GM23338 (cell line): ENCODE data around the gene PDE4B. TPM values are rescaled to one million over a fixed set of nuclear protein-coding genes. Genes with fewer than 3 reads are reported as not detected.

Source experiments
- ATAC-seq: fragments of 200-7000 bp; cut with Tn5 transposase; 3 replicates; pipeline ENCODE4 v1.9.1; 2020
- DNase-seq: peaks from one replicate; pipeline ENCODE4 v3.0.0-alpha.2; 2015; ENCODE audit warnings: low spot score
- H2AFZ ChIP-seq: fragments of 200-600 bp; sonication (generic); 2 replicates; pipeline ENCODE4 v1.8.0; 2016; ENCODE audit warnings: antibody characterized with exemption, mild to moderate bottlenecking, moderate library complexity
- H3F3A ChIP-seq: fragments of 200-600 bp; sonication (generic); replicated peaks from 2 replicates; pipeline ENCODE4 v1.8.0; 2017; ENCODE audit warnings: antibody characterized with exemption, mixed run types, low read depth
- H3K27ac ChIP-seq: fragments of 200-600 bp; sonication (generic); 2 replicates; pipeline ENCODE4 v1.6.1; 2016; ENCODE audit warnings: low read depth
- H3K27me3 ChIP-seq: fragments of 200-600 bp; sonication (generic); 2 replicates; pipeline ENCODE4 v1.8.0; 2016; ENCODE audit warnings: mild to moderate bottlenecking, mixed run types, moderate library complexity; ENCODE audit not compliant: insufficient read depth
- H3K36me3 ChIP-seq: fragments of 200-600 bp; sonication (generic); 2 replicates; pipeline ENCODE4 v1.8.0; 2016; ENCODE audit warnings: mild to moderate bottlenecking; ENCODE audit not compliant: insufficient read depth
- H3K4me1 ChIP-seq: fragments of 200-600 bp; sonication (generic); 2 replicates; pipeline ENCODE4 v1.8.0; 2016; ENCODE audit warnings: mild to moderate bottlenecking, moderate library complexity; ENCODE audit not compliant: insufficient read depth
- H3K4me2 ChIP-seq: fragments of 200-600 bp; sonication (generic); 2 replicates; pipeline ENCODE4 v1.7.1; 2017; ENCODE audit warnings: mixed run types
- H3K4me3 ChIP-seq: fragments of 200-600 bp; sonication (generic); 2 replicates; pipeline ENCODE4 v1.6.1; 2016; ENCODE audit warnings: mixed run types
- H3K79me2 ChIP-seq: fragments of 200-600 bp; sonication (generic); replicated peaks from 2 replicates; pipeline ENCODE4 v1.8.0; 2017; ENCODE audit warnings: mild to moderate bottlenecking; ENCODE audit not compliant: insufficient read depth
- H3K9me2 ChIP-seq: fragments of 200-600 bp; sonication (generic); 2 replicates; pipeline ENCODE4 v1.8.0; 2017; ENCODE audit not compliant: insufficient read depth
- H4K20me1 ChIP-seq: fragments of 200-600 bp; sonication (generic); replicated peaks from 2 replicates; pipeline ENCODE4 v1.8.0; 2017; ENCODE audit warnings: mild to moderate bottlenecking; ENCODE audit not compliant: insufficient read depth
- H3K27ac Mint-ChIP-seq: 2 replicates; pipeline ENCODE4 v1.8.0; 2020; ENCODE audit warnings: inconsistent platforms, mild to moderate bottlenecking, moderate library complexity, mixed read lengths
- H3K27me3 Mint-ChIP-seq: 3 replicates; pipeline ENCODE4 v1.8.0; 2022; ENCODE audit warnings: low read depth, mild to moderate bottlenecking, moderate library complexity, mixed read lengths, inconsistent platforms; ENCODE audit not compliant: insufficient read depth, poor library complexity
- H3K36me3 Mint-ChIP-seq: 3 replicates; pipeline ENCODE4 v1.8.0; 2021; ENCODE audit warnings: low read depth, mild to moderate bottlenecking, inconsistent platforms, moderate library complexity, mixed read lengths
- H3K4me1 Mint-ChIP-seq: 3 replicates; pipeline ENCODE4 v1.8.0; 2020; ENCODE audit warnings: mild to moderate bottlenecking, inconsistent platforms, mixed read lengths
- H3K4me3 Mint-ChIP-seq: 3 replicates; pipeline ENCODE4 v1.8.0; 2021; ENCODE audit warnings: moderate library complexity, mild to moderate bottlenecking, inconsistent platforms, mixed read lengths
- H3K9me3 Mint-ChIP-seq: 3 replicates; pipeline ENCODE4 v1.8.0; 2020; ENCODE audit warnings: moderate library complexity, mild to moderate bottlenecking, inconsistent platforms, mixed read lengths
- CREB1 ChIP-seq: fragments of 250-450 bp; sonication (Bioruptor Pico); IDR thresholded peaks from 2 replicates; pipeline ENCODE4 v1.5.0; 2020; ENCODE audit warnings: low read depth, mild to moderate bottlenecking, moderate library complexity
- CTCF ChIP-seq, 2 experiments: fragments of 200-600 bp in 1 of 2; sonication (generic) in 1 of 2; conservative IDR thresholded peaks; 2 replicates each; pipeline versions ENCODE4 v1.5.1 to v1.6.1; 2016 to 2017; ENCODE audit warnings: antibody characterized with exemption in 2 of 2, low read depth in 2 of 2, mild to moderate bottlenecking in 2 of 2, moderate library complexity in 1 of 2
- EZH2 ChIP-seq: fragments of 200-600 bp; sonication (generic); IDR thresholded peaks from one replicate; pipeline ENCODE4 v1.8.0; 2017; ENCODE audit warnings: antibody characterized with exemption, mild to moderate bottlenecking, low read depth; ENCODE audit not compliant: unreplicated experiment
- EZH2phosphoT487 ChIP-seq: fragments of 200-600 bp; sonication (generic); IDR thresholded peaks from one replicate; pipeline ENCODE4 v1.8.1; 2018; ENCODE audit warnings: antibody characterized with exemption; ENCODE audit not compliant: unreplicated experiment
- JUNB ChIP-seq: IDR thresholded peaks from one replicate; pipeline ENCODE4 v1.6.1; 2016; ENCODE audit warnings: antibody characterized with exemption; ENCODE audit not compliant: unreplicated experiment
- NANOG ChIP-seq: IDR thresholded peaks from 2 replicates; pipeline ENCODE4 v1.6.1; 2016; ENCODE audit warnings: antibody characterized with exemption, borderline replicate concordance
- POLR2AphosphoS5 ChIP-seq: IDR thresholded peaks from 2 replicates; pipeline ENCODE4 v1.6.1; 2016; ENCODE audit warnings: antibody characterized with exemption, low read depth
- REST ChIP-seq: IDR thresholded peaks from one replicate; pipeline ENCODE4 v1.6.1; 2018; ENCODE audit warnings: antibody characterized with exemption; ENCODE audit not compliant: unreplicated experiment
- STAT1 ChIP-seq: IDR thresholded peaks from one replicate; pipeline ENCODE4 v1.6.1; 2016; ENCODE audit warnings: antibody characterized with exemption; ENCODE audit not compliant: unreplicated experiment
- ZNF114 ChIP-seq: fragments of 250-450 bp; sonication (Bioruptor Pico); IDR thresholded peaks from 2 replicates; pipeline ENCODE4 v1.5.0; 2020; ENCODE audit warnings: mild to moderate bottlenecking, moderate library complexity
- ZNF331 ChIP-seq: fragments of 250-450 bp; sonication (Bioruptor Pico); IDR thresholded peaks from 2 replicates; pipeline ENCODE4 v1.5.0; 2020; ENCODE audit warnings: low read depth, mild to moderate bottlenecking, moderate library complexity
- ZNF462 ChIP-seq: fragments of 250-450 bp; sonication (Bioruptor Pico); IDR thresholded peaks from 2 replicates; pipeline ENCODE4 v1.5.0; 2020; ENCODE audit warnings: mild to moderate bottlenecking, moderate library complexity
- polyA plus RNA-seq: library from polyadenylated mRNA; unstranded; fragments of >200 nt; fragmentation: Nextera tagmentation; extraction: Ambion mirVana; gene quantifications from 2 replicates; pipeline ENCODE4 v1.2.1, GENCODE V29; 2016
- total RNA-seq: library from RNA; depleted of rRNA; stranded (reverse); fragments of >200 nt; shearing (Covaris generic); gene quantifications from 2 replicates; pipeline ENCODE4 v1.2.3, GENCODE V29; 2014
- TF ChIP-seq, protein P1 (sequence below): IDR thresholded peaks from 2 replicates; pipeline ENCODE4 v1.6.1; 2016; ENCODE audit warnings: antibody characterized with exemption

Gene PDE4B
- total and polyA plus RNA-seq, 2 experiments from 2014 or later = 14.0 to 25.6 TPM

GRCh38 chr1:66292305-66292704 lies 499.6 kb downstream of the PDE4B start:
- Histone ChIP-seq H3F3A (no peaks in the 10 kb centered on the region), H3K4me1 (no peaks in the 10 kb centered on the region), H2AFZ (no peak overlapping the region), H3K79me2 (no peaks in the 10 kb centered on the region), H3K9me2 (peaks cover 4% of the 10 kb centered on the region; the same call in 1 of the 2 replicates), H3K36me3 (no peaks in the 10 kb centered on the region), H3K27ac (no peak overlapping the region), H4K20me1 (no peaks in the 10 kb centered on the region), H3K4me3 (no peak overlapping the region), H3K4me2 (no peak overlapping the region), H3K27me3 (no peaks in the 10 kb centered on the region)
- DNase-seq = no peak
- Mint-ChIP-seq H3K27ac (no peak overlapping the region), H3K4me1 (no peaks in the 10 kb centered on the region), H3K36me3 (no peaks in the 10 kb centered on the region), H3K27me3 (no peaks in the 10 kb centered on the region), H3K9me3 (no peaks in the 10 kb centered on the region), H3K4me3 (no peak overlapping the region)
- no peak for TF ChIP-seq NANOG
- no peak for TF ChIP-seq EZH2
- TF ChIP-seq EZH2phosphoT487 = no peak
- TF ChIP-seq CREB1 (CRISPR knock-in tag) = no peak
- TF ChIP-seq REST = no peak
- no peak for TF ChIP-seq ZNF114 (CRISPR knock-in tag)
- TF ChIP-seq ZNF331 (CRISPR knock-in tag) = no peak
- no peak for TF ChIP-seq JUNB
- TF ChIP-seq POLR2AphosphoS5 = no peak
- TF ChIP-seq STAT1 = no peak
- TF ChIP-seq, protein P1, sequence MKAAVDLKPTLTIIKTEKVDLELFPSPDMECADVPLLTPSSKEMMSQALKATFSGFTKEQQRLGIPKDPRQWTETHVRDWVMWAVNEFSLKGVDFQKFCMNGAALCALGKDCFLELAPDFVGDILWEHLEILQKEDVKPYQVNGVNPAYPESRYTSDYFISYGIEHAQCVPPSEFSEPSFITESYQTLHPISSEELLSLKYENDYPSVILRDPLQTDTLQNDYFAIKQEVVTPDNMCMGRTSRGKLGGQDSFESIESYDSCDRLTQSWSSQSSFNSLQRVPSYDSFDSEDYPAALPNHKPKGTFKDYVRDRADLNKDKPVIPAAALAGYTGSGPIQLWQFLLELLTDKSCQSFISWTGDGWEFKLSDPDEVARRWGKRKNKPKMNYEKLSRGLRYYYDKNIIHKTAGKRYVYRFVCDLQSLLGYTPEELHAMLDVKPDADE = no peak
- no peak for TF ChIP-seq CTCF (conservative IDR thresholded peaks at IDR 0.05; ENCODE audit: low read depth in 2 of 2)
- TF ChIP-seq ZNF462 = no peak
- no peak for ATAC-seq
